ENCODE data around the gene LEMD2.
A peak's percentile ranks its signal among the peaks of the same experiment; 100 is the strongest.

LEMD2 gene

GRCh38 chr6:33792981-33793380, 4.1 kb upstream of the LEMD2 start:
- DNase-seq: no peak

DNA sequence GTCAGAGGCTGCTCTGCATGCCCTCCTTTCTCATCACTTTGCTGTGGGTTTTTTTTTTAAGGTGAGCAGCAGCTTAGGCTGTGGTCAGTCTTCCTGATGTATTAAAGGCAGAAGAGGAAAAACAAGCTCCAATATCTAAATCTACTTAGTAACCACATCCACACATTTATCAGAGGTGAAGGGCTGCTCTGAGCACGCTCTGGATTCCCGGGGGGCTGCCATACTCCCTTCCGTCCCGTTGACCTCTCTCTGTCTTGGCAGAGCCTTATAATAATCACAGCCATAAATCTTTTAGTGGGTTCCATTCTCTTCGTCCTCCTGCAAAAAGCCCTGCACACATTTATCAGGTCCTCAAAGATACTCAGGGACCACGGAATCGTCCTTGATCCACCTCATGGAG, 2.7 kb upstream of the LEMD2 start:
- DNase-seq: no peak

GRCh38 chr6:33790910-33791309, 2.0 kb upstream of the LEMD2 start:
- DNase-seq: no peak

- no peak for DNase-seq
These were observed 1.4 kb upstream of the LEMD2 start for GRCh38 chr6:33790379-33790778.

DNA sequence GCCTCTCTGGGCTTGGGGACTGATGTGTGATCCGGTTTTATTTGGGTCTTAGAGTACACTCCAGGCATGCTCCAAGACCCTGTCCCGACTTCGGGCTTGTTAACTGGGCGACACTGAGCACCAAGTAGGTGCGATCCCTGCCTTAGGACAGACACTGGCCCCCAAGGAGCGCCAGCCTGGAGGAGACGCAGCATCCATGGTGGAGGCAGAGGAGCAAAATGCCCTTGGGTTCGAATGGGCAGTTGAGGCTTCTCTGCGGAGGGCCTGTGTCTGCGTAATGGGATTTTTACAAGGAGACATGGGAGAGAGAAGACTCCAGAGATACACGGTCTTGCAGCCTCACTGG, 593 bp upstream of the LEMD2 start:
- no peak for DNase-seq

DNA sequence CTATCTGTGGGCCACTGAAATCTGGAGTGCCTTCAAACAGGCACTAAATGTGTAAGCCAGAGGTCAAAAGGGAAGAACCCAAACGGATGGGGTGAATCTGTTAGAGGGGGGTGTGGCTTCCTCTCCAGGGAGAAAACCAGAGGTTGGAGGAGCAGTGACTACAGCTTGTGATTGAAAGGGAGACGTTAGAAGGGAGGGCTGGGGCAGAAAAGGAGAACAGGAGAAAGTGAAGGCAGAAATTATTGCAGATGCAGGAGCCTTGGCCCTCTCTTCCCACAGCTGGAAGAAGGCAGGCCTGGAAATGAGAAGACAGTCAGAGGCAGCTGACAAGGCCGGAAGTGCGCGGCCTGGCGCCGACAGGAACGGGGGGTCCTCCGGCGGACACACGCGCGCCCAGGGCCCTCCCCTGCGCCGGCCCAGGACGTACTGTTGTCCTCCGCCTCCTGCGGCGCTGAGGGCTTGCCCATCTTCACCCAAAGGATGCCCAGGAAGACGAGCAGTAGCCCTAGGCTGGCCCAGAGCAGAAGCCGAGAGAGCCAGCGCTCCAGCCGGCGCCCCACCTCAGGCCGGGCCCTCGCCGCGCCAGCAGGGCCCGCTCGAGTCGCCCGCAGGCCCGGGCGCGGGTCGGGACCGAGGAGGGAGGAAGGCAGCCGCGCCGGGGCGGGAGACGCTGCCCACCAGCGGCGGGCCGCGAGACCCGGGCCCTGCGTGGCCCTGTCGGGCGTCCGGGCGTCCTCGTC, 806 bp downstream of the LEMD2 start:
- DNase-seq: peak; percentile 80

DNA sequence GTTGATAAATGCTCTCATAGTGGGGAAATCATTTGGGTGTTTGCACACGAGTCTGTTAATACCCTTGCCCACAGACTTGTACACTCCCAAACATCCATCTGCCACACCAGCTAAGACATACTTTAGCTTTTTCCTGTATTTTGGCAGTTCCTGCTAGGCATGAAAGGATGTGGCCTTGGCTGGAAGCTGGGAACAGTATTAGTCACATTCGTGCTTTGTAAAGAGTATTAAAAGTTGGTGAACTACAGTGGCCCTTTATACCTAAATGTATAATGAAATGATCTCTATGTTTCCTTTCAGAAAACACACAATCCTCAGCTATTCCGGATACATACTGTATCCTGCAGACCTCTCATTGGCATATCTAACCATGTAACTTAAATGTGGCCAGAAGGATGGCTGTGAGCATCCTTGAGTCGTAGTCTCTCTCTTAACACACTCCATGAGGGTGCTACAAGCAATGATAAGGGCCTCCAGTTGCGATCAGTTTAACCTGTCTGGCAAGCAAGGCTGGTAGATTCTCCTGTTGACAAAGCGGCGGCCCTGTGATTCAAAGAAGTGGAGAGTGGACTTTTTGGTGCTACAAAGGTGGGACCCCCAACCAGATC, 1.5 kb downstream of the LEMD2 start:
- DNase-seq: peak; percentile 64

- DNase-seq: no peak
These were observed 2.2 kb downstream of the LEMD2 start for GRCh38 chr6:33786736-33787135.

GRCh38 chr6:33785778-33786177, 3.2 kb downstream of the LEMD2 start:
- DNase-seq: no peak

DNA sequence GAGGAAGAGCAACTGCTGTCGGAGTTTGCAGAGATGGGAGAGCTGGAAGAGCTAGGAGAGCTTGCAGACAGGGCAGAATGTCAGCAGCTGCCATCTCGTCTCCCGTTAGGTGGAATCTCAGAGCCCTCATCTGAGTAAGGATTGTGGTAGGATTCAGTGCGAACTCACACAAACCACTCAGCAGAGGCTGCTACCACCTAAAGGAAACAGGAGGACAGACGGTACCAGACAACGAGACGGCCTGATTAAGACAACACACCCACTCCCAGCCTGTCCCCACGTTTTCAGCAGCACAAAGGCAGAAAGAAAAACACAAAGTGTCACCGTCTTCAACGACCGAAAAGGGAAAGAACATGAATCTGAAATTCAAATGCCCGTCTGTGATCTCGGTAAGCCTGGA, 4.1 kb downstream of the LEMD2 start:
- DNase-seq: no peak

GRCh38 chr6:33783781-33784520, 5.0 kb downstream of the LEMD2 start:
- DNase-seq: no peak

DNA sequence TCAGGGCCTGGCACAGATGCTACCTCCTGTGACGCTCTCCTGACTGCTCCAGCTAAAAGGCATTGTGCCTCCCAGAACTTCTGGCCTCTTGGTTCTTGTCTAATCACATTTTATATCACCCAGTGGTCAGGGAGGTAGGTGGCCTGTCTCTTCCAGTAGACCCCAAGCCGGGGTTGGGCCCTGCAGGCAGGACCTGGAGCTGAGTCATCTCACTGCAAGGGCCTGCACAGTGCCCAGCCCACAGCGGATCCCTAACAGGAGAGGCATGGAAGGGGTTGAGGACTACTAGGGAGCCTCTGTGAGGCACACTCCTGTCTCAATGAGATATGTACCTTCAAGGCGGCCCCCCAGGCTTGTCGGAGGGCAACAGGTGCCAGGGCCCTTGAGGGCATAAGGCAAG, 6.4 kb downstream of the LEMD2 start:
- no peak for DNase-seq

DNA sequence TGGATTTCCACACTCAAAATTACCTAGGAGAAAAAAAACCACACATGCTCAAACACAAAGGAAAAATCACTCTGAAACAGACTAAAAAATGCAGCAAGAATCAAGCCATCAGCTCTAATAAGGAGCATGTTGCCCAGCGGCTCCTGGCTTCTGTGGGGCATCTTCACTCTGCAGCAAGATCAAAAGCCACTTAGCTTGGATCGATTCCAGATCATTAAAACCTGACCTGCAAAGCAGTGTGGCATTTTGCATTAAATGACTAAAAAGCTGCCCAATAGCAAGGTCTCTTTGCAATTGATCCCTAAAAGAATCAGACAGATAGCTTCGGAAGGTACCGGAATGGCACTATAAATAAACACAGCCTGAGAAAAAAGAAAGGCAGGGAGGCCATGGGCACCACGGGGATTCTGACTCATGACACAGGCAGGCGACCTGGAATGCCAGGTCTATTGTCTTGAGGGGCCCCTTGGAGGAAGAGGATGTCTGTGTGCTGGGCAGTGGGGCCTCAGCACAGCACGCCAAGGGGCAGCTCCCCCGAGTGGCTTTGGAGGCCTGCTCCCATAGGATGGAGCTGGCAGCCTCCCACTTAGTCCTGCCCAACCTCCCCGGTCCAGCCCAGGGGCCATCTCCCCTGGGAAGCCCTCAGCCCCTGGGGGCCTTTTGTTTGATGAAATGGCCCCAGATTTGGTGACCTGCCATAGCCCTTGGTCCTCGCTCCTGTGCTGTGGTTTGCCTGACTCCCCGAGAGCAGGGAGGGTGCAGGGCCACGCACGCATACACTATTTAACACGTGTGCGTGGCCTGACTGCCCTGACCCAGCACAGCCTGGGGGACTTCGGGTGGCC, 7.6 kb downstream of the LEMD2 start:
- DNase-seq: peak; percentile 30

DNA sequence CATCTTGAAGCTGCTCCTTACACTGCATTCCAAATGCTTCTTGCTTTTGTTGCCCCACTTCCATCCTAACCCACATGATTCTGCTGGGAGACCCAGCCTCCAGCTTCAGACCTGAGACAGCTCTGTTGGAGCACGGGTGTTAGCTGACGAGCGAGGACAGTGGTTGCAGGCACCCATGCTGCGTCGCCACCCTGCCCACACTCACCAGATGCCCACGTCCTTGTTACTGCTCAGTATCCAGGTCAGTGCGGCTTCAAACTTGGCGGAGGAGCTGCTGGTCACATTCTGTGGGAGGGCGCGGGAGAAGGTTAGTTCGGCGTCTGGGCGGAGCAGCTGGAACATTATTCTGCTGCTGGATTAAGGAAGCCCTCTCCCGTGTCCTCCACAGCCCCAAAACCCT, 9.0 kb downstream of the LEMD2 start:
- no peak for DNase-seq

DNA sequence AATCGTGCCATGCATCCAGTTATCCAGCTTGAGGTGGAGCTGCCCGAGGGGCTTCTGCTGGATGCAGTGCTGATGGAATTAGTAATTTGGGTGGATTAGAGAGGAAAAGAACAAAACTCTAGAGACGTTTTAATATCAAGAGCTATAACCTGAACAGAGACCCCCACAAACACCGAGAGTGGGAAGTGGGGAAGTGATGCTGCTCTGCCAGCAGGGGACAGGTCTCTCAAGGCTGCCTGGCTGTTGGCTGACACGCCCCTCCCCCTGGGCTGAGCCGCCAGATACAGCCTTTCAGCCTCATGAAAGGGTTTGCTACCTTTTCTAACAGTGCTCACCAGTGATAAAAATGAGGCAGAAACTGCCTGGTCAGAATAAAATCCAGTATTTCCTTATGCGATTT, 9.6 kb downstream of the LEMD2 start:
- DNase-seq: no peak

DNA sequence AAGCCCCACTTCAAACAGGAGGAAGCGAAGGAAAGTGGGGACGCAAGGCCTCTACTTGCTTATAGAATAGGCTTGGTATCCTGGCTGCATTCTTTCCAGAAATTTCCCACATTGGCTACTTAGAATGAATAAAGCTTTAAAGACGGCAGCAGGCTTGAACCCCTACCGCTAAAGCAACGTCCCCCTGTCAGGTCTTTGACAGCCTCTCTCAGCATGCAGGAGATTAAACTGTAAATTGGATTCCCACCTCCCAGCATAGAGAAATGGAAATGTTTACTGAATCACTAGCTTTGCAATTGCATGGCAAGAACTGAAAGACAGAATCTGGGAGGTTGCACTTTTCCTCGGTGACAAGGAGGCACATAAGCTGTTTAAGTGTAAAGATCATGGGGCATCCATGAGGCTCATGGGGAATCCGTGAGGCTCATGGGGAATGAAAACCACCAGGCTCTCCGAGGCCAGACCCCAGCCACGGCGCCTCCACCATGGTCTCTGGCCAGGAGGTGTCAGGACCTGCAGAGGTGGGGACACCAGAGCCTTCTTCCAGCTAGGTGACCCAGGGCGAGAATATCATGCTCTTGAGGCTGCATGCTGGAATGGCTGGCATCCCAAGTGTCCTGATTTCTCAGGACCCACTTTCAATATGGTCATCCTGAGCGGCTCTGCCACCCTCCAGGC, 10.3 kb downstream of the LEMD2 start:
- no peak for DNase-seq

GRCh38 chr6:33777398-33778388, 11.2 kb downstream of the LEMD2 start:
- DNase-seq: no peak

DNA sequence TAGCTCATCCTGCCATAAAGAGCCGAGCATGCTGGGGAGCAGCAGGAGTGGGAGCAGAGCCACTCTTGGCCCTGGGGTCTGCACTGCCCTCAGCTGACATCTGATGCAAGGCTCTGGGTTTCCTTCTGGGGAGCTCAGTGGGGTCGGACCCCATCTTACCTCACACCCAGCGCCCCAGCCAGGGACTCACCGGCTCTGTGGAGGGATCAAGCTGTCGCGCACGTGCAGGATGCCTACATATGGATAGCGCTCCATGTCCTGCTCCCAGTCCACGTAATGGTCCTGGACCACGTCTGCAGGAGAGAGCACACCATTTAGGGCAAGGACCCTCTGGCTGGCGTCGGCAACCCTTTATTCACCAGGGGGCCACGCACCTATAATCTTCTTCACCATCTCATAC, 12.2 kb downstream of the LEMD2 start:
- DNase-seq: no peak

GRCh38 chr6:33776186-33776585, 12.7 kb downstream of the LEMD2 start:
- DNase-seq: no peak

- DNase-seq: no peak
These were observed 14.2 kb downstream of the LEMD2 start for GRCh38 chr6:33774774-33775173.

DNA sequence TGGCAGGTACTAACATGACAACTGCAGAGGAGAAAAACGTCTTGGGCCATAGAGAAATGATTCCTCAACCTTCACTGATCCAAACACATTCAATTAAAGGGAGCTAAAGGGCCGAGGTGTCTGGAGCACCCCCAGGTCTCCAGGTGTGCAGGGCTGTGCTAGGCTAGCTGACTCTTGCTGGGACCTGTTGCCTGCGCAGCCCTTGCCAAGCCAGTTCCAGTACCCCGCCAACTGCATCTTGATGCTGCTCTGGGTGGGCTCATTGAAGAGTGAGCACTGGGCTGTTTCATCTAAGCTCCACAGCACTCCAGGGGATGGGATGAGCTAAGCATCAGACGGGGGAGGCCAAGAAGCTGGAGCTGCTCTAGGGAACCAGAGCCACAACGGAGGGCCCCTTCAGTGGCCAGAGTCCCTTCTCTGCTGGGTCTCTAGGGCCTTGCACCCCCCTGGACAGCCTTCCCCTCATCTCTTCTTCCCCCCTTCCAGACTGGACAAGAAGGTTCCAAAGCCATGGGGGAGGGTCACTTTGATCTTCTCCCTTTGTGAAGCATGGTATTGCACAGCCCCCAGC, 15.9 kb downstream of the LEMD2 start:
- DNase-seq: no peak
